DND-41 (cell line): ENCODE data around the gene STYXL2.

Experiments used
- ATAC-seq: fragments of 200-7000 bp; cut with Tn5 transposase; 3 replicates; pipeline ENCODE4 v1.9.1; 2021; ENCODE audit warnings: low read depth; ENCODE audit not compliant: insufficient read depth
- DNase-seq: peaks from one replicate; pipeline ENCODE4 v3.0.0-alpha.2; 2020
- H2AFZ ChIP-seq: 2 replicates; pipeline ENCODE4 v1.6.0; 2012; ENCODE audit warnings: low read depth, low read length
- H3K27ac ChIP-seq: 2 replicates; pipeline ENCODE4 v1.5.1; 2012; ENCODE audit warnings: low read length, inconsistent platforms
- H3K27me3 ChIP-seq: fragments of 200-600 bp; sonication (generic); 2 replicates; pipeline ENCODE4 v1.6.0; 2012; ENCODE audit warnings: low read length, mild to moderate bottlenecking, inconsistent platforms; ENCODE audit not compliant: insufficient read depth, poor library complexity
- H3K36me3 ChIP-seq: 2 replicates; pipeline ENCODE4 v1.5.1; 2012; ENCODE audit warnings: low read length, inconsistent platforms; ENCODE audit not compliant: insufficient read depth
- H3K4me1 ChIP-seq: 2 replicates; pipeline ENCODE4 v1.5.1; 2012; ENCODE audit warnings: mild to moderate bottlenecking, low read length; ENCODE audit not compliant: insufficient read depth
- H3K4me2 ChIP-seq: 2 replicates; pipeline ENCODE4 v1.6.0; 2012; ENCODE audit warnings: mild to moderate bottlenecking, moderate library complexity, low read length, inconsistent platforms; ENCODE audit not compliant: insufficient read depth
- H3K4me3 ChIP-seq, 2 experiments: fragments of 200-600 bp in 1 of 2; shearing (Covaris generic) in 1 of 2; 2 replicates each; pipeline ENCODE4 v1.5.1; 2012 to 2016; ENCODE audit warnings: inconsistent platforms in 2 of 2, low read length in 2 of 2, mild to moderate bottlenecking in 2 of 2, low read depth in 1 of 2, moderate library complexity in 1 of 2
- H3K79me2 ChIP-seq: 2 replicates; pipeline ENCODE4 v1.6.0; 2012; ENCODE audit warnings: low read length, inconsistent platforms; ENCODE audit not compliant: insufficient read depth
- H3K9ac ChIP-seq: 2 replicates; pipeline ENCODE4 v1.6.0; 2012; ENCODE audit warnings: low read depth, mild to moderate bottlenecking, inconsistent platforms, low read length, moderate library complexity
- H3K9me3 ChIP-seq: 2 replicates; pipeline ENCODE4 v1.5.1; 2012; ENCODE audit warnings: low read length, moderate library complexity, mild to moderate bottlenecking, inconsistent platforms; ENCODE audit not compliant: insufficient read depth, severe bottlenecking
- H4K20me1 ChIP-seq: 2 replicates; pipeline ENCODE4 v1.6.0; 2012; ENCODE audit warnings: low read length; ENCODE audit not compliant: insufficient read depth
- CTCF ChIP-seq: IDR thresholded peaks from 2 replicates; pipeline ENCODE4 v1.5.1; 2012; ENCODE audit warnings: borderline replicate concordance, low read length, moderate library complexity, mild to moderate bottlenecking; ENCODE audit not compliant: poor library complexity, severe bottlenecking; ENCODE audit errors: extremely low read depth
- EZH2 ChIP-seq: IDR thresholded peaks from 3 replicates; pipeline ENCODE4 v1.6.1; 2012; ENCODE audit warnings: borderline replicate concordance, low read depth, mild to moderate bottlenecking, moderate library complexity, low read length, inconsistent platforms; ENCODE audit not compliant: severe bottlenecking

Gene STYXL2

GRCh38 chr1:167111868-167112709 lies 18.2 kb downstream of the STYXL2 start:
- Histone ChIP-seq H3K4me1 (peaks cover 46% of the 10 kb centered on the region), H3K4me2 (no peak overlapping the region), H3K9me3 (no peaks in the 10 kb centered on the region), H4K20me1 (no peaks in the 10 kb centered on the region), H2AFZ (no peak overlapping the region), H3K27ac (peak overlapping the region; percentile 60), H3K36me3 (no peaks in the 10 kb centered on the region), H3K79me2 (no peaks in the 10 kb centered on the region), H3K27me3 (no peaks in the 10 kb centered on the region), H3K9ac (no peak overlapping the region), H3K4me3 (no peak overlapping the region)
- no peak for DNase-seq
- TF ChIP-seq CTCF (no peak), EZH2 (no peak)
- no peak for ATAC-seq

- H2AFZ ChIP-seq = no peak overlapping the region
- TF ChIP-seq CTCF (no peak), EZH2 (no peak)
- no peaks in the 10 kb centered on the region for H3K9me3 ChIP-seq
- no peaks in the 10 kb centered on the region for H3K27me3 ChIP-seq
- no peak overlapping the region for H3K4me3 ChIP-seq
- H3K79me2 ChIP-seq = no peaks in the 10 kb centered on the region
- no peak overlapping the region for H3K27ac ChIP-seq
- ATAC-seq (no peak), DNase-seq (no peak)
- peaks cover 26% of the 10 kb centered on the region for H3K4me1 ChIP-seq
- no peaks in the 10 kb centered on the region for H3K36me3 ChIP-seq
- H3K9ac ChIP-seq = no peak overlapping the region
- no peaks in the 10 kb centered on the region for H4K20me1 ChIP-seq
- H3K4me2 ChIP-seq = no peak overlapping the region
These were observed 20.9 kb downstream of the STYXL2 start for GRCh38 chr1:167114725-167115124.

- no peaks in the 10 kb centered on the region for H4K20me1 ChIP-seq
- no peaks in the 10 kb centered on the region for H3K27me3 ChIP-seq
- H2AFZ ChIP-seq = no peak overlapping the region
- no peaks in the 10 kb centered on the region for H3K36me3 ChIP-seq
- no peaks in the 10 kb centered on the region for H3K9me3 ChIP-seq
- TF ChIP-seq CTCF = no peak
- TF ChIP-seq EZH2 = no peak
- no peak overlapping the region for H3K9ac ChIP-seq
- H3K4me1 ChIP-seq = peaks cover 17% of the 10 kb centered on the region
- ATAC-seq (no peak), DNase-seq (no peak)
- H3K79me2 ChIP-seq = no peaks in the 10 kb centered on the region
- H3K27ac ChIP-seq = no peak overlapping the region
- no peak overlapping the region for H3K4me3 ChIP-seq
- no peak overlapping the region for H3K4me2 ChIP-seq
These were observed 21.8 kb downstream of the STYXL2 start for GRCh38 chr1:167115655-167116054.
